GM19324 (cell line): ENCODE data around the gene CCDC186.

Experiments
- ATAC-seq: cut with Tn5 transposase; IDR thresholded peaks from one replicate; pipeline ENCODE4 v1.9.1; 2021; ENCODE audit warnings: mild to moderate bottlenecking, moderate library complexity; ENCODE audit not compliant: unreplicated experiment, low FRiP score

The CCDC186 gene

DNA sequence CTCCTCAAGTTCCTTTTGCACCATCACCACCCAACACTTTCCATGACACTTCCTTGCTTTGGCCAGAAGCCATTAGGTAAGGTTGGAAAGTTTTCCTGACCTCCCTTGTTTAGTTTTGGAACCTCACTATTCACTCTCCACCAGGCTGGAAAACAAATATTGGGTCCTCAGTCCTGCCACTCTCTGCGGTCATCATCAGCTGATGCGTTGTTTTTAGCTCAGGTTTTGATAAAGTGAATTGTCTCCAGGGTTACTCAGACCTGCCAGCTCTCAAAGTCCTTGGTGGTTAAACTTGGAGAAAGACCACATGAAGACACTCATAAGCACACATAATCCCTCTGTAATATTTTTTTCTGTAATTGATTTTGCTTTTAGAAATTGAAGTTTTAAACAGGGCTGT is 55.5 kb downstream of the CCDC186 start:
- ATAC-seq = no peak

DNA sequence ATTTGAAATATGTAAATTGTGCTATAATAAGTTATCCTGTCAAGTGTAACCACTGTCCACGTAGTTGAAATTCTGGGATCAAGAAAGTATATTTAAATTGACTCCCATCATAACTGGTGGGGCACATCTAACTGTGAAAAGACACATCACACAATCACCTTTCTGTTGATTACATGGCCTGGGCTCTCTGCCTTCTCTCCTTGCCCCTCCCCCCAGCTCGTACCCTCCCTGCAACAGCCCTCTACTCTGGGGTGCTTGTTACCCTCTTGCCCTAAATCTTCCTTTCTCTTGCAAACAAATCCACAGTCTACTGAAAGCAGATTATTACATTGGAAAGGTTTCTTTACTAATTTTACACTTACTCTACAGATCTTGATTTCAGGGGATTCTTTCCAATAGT is 56.3 kb downstream of the CCDC186 start:
- no peak for ATAC-seq

DNA sequence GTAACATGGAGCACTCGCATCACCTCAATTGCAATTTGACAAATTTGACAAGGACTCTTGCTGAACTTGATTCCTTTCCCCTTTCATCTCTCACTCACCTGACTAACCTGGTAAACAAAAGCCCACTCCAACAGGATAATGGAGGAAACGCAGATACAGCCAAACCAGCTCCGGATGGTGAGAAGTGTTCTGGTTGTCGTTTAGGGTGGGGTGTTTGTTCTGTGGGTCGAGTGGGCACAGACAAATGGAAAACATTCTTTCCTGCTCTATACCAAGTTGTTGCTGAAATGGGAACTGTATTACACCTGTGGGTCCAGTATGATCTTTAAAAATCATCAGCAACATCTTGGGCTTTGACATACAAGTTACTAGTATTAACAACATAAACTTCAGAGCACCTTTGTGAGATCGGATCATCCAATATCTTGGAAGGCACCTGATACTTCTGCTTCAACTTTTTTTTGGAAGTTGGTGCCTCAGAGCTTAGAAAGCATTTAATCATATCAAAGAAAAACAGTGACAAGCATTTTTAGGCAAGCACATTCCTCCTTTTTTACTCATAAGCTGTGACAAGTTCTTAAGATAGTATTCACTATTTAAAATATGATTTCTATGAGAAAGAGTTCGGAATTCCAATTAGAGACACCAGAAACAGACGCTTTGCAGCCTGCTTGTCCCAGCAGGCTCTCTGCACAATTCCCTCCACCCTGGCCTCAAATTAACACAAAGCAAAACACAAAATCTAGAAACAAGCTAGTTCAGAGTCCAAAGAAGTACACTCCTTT is 58.1 kb downstream of the CCDC186 start:
- no peak for ATAC-seq

DNA sequence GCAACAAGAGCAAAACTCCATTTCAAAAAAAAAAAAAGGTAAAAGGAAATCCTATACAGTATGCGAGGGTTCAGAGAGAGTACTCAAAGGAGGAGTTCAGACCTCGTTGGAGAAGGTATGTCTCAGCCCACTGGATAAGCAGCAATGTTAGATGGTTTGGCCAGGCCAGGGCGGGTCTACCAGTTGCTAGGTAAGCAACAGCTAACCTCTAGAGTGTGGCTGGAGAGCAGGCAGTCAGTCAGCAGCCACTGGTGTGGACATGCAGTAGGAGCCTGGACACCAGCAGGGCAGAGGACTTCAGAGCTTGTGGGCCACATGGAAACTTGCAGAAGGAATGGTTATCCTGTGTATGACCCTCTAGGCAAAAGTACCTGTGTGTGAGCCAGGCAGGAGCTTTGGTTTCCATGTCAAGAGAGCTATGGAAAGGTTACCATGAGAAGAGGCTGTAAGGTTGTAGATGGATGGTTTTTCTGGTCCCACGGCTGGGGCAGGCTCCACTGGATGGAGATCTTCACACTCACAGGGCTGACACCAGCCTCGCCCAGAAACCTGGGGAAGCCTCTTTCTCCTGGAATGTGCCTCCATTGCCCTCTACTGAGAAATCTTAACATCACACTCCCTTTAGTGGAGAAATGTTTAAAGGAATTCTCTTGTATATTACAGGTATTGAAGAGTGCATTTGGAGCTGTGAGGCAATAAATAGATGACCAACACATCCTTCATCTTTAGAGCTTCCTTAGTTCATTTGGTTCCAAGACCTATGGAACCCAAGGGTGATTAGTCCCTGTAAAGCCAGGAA is 63.6 kb downstream of the CCDC186 start:
- no peak for ATAC-seq

DNA sequence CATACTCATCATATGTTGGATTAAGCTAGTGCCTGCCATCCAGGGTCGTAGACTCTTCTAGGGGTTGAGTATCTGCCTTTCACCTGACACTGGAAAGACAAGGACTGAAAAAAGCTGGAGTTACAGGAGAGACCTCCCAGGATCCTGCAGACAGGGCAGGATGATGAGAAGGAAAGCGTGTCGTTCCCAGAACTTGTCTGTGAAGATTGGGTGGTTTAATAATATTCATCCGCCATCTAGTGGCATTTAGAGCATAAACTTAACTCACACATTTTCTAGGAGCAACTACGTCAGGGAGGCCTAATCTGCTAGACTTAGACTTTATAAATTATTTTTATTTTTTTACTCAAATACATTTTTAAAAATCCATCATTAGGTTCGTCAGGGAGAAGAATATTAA is 70.7 kb downstream of the CCDC186 start:
- ATAC-seq = no peak

DNA sequence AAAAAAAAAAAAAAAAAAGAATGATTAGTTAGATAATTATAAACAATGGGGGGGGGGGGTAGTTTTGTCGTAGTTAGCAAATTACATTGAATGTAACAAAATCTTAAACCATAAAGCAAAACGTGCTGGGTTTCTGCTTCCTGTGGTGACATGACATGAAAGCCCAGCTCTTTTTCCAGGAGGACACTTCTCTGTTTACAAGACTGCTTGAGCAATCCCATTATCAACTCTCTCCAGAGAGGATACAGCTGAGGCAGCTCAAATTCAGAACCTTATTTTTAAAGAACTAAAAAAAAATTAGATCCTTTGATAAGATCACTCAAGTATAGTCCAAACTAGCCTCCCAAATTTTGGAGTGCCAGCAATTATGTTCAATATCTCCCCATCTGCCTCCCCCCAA is 71.7 kb downstream of the CCDC186 start:
- ATAC-seq = no peak

DNA sequence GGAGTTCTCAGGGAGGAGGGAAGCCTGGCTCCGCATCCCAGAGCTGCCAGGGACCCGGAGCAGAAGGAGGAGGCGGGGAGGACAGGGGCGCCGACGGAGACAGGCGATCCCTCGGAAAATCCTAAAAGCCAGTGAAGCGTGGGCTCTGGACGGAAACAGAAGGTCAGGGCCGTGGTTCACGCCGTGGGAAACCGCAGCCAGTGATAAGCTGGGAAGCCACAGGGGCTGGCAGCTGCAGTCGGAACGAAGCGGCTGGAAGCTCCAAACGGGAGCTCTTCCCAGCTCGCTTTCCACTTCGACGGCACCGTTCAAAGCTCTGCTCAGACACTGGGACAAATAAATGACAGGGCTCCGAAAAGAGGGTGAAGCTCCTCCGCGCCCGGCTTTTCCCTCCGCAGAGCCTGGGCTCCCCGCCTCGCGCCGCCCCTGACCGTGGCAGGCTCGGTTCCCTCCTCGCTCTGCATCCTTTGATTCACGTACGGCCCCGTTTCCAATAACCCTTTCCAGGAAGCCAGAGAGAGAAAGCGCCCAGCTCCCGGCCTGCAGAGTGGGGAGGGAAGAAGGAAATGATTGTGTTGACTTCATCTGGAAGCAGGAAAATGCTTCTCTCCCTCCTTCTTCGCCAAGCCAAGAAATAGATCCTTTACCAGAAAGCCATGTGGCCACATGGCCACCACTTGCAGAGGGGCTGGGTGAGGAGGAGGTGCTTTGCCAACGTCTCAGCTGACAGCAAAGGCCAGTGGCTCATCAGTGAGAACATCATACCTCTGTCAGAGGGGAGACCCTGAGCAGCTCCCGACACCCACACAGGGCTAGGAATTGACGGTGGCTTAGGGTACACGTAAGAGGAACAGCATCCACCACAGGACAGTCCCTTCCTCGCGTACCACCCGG is 72.9 kb downstream of the CCDC186 start:
- no peak for ATAC-seq

DNA sequence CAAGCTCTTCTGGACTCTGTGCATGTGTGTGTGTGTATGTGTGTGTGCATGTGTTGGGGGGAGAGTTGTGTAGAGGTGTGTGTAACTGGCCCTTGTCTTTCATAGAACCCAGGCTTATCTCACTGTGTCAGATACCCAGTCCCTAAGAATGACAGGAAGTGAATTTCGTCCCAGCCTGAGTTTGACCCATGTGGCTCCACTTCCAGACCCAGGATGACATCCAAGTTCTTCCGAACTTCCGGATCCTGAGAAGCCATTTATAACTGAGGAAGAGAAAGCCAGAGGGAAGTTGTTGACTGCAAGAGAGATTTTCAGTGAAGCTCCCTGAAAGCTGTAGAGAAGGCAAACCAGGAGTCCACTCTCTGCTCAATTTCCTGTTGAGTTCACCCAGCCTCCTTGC is 77.1 kb downstream of the CCDC186 start:
- no peak for ATAC-seq

DNA sequence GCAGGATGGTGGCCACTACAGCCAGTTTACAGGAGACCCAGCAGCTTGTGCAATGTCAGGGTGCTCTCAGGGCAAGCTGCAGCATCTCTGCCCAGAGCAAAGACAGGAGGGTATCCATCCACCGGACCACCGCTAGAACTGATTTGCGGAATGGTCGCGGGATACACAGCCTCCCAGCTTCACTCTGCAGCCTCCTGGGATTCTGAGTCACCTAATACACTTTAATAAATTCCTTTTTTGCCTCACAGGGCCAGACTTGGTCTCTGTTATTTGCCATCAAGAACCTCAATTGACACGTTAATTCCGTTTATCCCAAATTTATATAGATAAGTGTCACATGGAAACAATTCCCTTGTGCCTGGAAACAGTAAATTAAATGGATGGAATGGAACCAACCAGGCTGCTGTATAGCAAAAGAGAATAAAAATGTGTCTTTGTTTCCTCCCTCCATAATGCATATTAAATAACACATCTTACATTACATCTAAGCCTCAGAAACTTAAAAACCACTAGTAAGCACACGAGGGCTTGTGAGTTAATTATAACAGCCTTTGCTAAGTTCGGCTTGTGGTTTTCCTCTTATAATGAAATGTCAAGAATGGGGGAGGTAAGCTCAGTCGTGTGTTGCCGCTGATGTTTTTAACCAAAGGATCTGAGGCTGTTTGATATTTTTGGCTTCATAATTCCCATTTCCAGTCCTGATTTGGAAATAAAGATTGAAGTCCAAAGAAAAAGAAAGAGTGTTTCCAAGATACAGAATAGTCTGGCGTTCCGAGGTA is 78.3 kb downstream of the CCDC186 start:
- ATAC-seq = no peak

DNA sequence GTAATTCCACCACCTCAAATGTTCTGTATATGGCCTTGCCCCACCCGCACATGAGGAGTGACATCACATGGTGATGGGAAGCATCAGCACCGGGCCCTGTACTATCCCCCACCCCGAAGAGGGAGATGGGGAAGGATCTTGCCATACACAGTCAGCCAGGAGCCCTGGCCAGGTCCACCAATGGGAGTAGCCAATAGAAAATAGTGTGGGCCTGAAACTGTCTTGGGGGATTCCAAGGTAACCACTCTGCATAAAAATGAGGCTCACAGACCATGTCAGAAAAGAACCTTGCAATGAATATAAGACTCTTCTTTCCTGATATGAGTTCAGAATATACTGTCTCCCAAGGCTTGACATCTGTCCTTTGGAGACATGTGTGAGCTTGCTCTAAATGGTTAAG is 79.2 kb downstream of the CCDC186 start:
- ATAC-seq = no peak

DNA sequence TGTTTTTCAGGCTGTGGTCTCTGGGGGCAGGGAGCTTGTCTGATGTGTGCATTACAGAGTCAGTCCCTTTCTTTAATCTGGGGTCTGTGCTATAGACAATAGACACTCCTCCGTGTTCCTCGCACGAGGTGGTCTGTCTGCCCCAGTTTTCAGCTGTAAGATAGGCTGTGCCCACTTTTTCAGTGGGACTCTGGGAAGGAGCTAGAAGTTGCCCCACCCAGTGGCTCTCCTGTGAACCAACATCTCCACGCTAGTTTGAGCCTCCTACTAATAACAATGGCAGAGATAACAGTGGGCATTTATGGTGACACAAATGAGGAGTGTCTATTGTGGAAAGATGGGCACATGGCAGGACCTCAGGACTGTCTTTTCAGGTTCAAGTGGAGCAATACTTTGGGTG is 86.3 kb downstream of the CCDC186 start:
- no peak for ATAC-seq

DNA sequence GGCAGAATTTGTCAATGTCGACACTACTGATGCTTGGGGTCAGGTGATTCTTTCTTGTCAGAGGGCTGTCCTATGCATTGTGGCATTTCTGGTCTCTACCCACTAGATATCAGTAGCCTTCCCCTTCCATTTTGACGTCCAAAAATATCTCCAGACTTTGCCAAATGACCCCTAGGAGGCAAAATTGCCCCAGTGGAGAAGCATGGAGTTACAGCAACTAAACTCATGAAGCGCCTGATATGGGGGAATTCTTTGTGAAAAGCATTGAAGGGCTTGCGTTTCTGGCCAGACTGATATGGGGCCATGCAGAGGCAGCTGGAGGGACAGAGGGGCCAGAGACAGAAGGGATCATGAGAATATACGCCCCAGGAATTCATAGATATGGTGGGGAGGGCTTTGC is 86.7 kb downstream of the CCDC186 start:
- no peak for ATAC-seq

DNA sequence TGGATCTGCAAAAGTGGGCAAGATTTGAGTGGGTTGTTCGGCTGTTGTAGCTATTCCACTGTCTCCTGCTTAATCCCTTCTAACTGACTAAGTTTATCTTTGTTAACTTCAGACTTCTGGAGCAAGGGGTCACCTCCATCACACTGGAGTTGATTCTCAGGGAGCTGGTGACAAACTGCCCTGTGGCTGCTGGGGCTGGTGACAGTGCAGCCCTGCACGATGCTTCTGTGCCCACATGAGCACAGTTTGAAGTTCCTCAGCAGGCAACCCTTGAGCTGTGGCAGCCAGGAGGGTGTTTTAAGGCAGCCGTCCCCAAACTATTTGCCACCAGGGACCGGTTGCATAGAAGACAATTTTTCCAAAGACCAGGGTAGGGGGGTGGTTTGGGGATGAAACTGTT is 89.8 kb downstream of the CCDC186 start:
- ATAC-seq = no peak

DNA sequence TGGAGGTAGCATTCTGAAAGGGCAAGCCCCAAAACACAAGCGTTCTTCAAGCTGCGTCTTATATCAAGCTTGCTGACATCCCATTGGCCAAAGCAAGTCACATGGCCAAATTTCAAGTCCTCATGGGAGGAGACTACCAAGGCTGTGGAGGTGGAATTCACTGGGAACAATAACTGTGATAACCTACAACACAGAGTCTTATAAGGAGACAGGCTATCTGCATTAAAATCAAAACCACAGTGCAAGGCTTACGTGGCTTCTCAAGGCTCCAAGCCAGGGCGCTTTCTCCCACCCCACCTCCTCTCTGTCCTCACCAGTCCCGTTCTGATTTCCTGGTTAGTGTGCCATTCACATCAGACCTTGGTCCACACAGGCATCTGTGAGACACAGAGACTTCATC is 91.0 kb downstream of the CCDC186 start:
- ATAC-seq = no peak

DNA sequence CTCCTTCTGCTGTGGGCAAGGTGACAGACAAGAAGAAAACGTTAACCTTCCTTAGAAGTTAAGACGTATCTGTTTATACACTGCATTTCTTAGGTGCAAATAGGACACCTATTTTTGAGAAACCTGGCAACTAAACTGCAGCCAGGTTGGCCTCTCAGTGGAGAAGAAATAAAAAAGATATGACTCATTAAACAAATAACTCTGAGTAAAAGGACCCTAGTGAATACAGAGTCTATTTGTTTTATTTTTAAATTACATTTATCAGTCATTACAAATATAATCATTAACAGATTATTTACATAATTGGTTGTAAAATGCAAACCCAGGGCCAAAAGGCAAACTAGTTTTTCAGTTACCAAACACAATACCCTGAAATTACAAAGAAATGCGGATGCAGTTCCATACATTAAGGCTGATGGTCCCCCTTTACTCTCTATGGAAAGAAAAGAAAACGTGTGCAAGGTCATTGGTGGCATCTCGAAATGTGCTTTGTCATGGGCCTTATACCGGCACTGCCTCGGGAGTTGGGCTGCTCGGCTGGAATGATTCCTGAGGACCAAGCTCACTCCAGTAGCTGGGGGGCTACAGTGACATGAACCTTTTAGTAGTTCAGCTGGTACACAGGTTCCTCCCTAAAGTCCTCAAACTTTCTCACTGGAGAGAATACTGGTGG is 92.0 kb downstream of the CCDC186 start:
- ATAC-seq = no peak

DNA sequence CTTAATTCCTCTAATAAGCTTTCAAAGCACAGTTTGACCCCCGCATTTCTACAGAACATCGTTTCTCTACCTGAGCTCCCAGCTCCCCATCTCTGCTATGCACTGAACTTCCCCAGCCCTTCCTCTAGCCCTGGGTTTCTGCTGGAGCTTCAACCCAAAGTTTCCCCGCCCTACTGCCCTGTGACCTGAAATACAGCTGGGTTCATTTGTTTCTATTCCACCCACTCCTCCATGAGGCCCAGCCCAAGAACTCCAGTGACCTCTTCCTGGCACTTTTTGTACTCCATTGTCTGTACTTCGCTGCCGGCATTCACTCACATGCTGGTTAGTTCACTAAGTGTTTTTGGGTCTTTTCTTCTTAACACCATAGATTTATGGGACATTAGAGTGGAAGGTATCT is 94.6 kb downstream of the CCDC186 start:
- no peak for ATAC-seq

DNA sequence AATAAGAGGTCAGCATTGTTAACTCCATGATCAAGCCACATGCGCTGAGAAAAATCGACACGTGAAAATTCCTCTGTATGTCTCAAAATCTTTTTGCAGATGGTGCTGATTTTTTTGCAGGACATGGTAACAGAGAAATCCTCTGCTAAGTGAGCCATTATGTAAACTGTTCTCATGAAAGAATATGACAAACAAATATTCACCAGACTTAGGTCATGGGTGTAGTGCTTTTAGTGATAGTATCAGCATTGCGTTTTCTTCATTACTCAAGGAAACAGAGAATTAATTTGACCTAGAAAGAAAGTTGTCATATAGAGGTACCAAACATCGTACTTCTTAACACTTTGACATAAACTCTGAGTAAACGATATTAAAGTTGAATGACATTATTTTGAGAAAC is 95.7 kb downstream of the CCDC186 start:
- ATAC-seq = no peak

DNA sequence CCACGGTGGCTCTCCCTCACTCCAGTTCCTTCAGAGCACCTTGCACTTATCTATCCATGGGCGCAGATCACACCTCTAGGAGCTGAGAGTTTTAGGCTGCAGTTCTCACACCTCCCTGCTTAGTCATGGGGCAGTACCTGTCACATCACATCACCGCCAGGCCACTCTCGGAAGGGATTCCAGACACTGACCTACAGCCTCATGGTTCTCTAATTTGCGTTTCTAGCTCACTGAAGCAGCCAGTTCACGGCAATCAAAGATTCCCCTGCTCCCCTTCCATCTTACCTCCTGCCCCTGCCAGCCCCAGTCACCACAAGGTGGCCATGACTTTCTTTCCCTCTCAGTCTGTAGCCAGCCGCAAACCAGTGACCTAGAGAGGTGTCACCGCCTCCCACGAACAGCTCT is 96.2 kb downstream of the CCDC186 start:
- no peak for ATAC-seq

DNA sequence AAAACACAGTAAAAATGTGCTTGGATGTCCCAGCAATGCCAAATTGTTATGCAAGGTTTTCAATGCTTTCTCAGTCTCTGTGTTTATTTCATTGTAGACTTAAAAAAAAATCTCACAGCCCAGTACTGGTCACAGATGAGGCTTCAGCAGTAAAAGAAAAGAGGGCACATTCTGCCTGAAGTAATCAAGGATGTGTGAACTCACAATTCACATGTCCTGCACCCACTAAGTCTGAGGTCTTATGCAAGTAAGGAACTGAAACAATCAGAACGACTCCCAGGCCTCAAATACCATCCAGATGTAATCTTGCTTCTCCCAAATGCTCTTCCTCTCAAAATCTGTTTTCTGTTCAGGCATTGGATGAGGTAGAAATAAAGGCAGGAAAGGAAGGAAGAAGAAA is 96.7 kb downstream of the CCDC186 start:
- no peak for ATAC-seq

DNA sequence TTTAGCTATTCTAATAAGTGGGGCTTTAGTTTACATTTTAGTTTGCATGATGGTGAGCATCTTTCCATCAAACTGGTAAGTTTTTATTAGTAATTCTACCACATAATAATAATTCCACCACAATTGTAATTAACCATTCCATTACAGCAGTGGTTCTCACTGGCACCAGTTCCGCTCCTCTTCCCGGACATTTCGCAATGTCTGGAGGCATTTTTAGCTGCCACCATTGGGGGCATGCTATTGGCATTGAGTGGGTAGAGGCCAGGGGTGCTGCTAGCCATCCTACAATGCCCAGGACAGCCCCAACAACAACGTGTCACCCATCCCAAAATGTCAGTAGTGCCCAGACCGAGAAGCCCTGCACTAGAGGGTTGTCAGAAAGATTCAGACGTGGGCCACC is 98.9 kb downstream of the CCDC186 start:
- ATAC-seq = no peak
